Measurements from ENCODE around the gene ISG20L2.

Gene ISG20L2

DNA sequence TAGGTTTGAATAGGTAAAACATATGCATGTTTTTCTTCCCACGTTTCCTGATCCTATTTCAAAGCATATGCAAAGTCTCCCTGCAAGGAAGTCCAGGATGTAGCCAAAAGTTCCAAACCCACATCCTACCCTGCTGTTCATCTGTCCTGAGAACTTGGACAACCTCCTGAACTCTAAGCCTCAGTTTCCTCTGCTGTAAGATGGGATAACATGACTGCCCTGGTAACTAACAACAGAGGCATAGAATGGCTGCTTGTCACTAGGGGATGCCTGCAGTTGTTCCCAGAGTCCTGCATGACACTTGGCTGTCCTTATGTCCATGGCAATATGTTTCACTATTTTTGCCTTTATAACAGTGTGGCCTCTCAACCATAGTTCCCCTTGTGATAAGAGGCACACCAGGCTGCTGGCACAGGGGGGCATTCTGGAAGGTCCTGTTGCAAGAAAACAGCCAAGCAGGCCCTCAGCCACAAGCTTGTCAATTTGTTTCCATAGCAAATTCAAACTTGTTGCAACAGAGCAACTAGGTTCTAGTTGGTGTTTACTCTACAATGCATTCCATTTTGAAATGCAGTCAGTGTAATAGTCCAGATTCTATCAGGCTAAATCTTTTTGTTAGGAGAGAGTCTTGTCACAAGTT lies 24.4 kb upstream of the ISG20L2 start:
- FAIRE-seq = no peak

DNA sequence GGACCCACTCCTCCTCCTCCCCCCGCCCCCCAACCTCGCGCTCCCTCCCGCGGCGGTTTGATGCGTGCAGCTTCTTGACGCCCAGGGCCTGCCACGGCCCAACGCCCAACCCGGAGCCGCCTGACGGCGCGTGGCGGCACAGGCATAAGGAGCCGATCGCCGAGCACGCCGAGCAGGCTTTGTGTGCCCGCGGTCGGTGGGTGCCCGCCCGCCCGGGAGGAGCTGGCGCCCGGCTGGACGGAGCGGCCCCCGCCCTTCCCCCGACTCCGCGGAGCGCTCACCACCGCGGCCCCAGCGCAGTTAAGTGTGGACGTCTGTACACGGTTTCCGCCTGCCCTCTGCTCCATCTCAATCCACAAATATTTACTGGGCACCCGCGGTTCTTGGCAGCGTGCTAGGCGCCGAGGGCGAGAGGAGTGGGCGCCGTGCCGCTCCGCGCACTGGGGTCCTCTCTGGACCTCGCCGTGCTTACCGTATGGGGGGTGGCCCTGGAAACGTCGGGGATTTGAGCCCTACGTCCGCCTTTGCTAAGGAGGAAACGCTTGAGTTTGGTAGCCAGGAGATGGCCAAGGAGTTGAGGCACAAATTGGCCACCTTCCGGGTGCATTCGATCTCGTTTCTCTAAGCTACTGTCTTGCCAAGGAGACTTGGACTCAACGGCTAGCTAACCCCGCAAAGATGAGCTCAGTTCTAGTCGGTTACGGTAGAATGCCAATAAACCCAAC lies 23.4 kb upstream of the ISG20L2 start:
- FAIRE-seq = no peak

DNA sequence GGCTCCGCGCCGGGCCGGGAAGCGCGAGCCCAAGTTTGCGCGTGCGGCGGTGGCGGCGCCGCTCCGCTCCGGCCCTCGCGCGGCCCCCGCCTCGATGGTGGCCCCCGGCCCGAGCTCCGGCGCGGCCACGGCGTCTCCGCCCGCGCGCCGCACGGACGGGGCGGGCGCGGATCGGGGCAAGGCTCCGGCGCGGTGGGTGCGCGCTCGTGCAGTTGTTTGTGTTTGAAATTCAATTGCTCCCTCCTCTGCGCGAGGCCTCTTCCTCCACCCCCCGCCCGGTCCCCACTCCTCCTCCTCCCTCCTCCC lies 22.8 kb upstream of the ISG20L2 start, which contains the start of gene HDGF:
HDGF (minus strand) TSS at position 225 of the 306 bp plus-strand sequence. CDS start 246 bp downstream, outside the sequence.
- FAIRE-seq = no peak

- FAIRE-seq = no peak
Observed at GRCh38 chr1:156750711-156751450, 22.3 kb upstream of the ISG20L2 start.

DNA sequence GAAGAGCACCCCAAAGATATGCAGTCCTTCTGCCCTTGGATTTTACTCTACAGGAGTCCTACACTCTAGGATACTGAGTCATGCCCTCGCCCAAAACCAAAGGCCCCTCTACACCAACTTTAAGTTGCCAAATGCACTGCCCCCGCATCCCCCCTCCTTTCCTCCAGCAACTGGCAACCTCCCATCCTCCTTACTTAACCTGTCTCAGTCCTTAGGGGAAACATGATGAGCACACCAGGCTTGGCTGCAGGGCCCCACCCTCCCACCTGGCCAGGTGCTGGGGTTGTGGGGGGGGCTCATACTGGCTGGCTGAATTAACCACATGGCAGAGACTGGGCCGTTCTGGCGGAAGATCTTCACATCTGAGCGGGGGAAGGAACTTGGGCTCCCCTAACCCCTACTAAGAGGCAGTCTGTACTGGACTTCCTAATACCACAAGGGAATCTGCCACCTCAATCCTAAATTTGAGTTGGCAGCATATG lies 21.7 kb upstream of the ISG20L2 start:
- no peak for FAIRE-seq

DNA sequence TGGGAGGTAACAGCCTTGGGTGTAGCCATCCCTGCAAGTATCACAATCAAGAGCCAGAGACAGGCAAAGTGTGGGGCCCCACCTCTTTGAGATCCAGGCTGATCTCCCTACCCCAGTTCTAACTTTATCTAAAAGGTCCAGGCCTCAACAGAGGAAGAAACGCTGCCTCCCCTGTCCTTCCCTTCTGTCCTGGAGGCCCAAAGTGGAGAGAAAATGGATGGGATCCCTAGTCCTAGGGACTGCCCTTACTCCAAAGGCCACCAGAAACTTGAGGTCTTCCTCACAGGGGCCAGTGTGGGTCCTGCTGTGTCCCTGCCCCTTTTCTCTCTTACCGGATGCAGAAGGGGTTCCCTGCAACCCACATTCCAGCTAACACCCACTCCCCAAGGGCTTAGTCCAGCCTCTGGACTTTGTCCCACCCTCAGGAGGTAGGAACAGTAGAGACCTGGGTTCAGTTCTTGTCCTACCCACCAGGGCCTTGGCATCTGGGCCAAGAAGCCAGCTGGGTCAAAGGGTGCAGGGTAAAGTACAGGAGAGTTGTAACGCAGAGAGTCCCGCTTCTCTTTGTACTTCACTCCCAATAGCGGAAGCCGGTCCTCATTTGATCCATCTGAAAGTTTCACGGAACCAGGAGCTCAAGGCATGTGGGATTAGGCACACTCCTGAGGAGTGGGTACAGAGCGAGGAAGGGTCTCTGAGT lies 21.0 kb upstream of the ISG20L2 start:
- no peak for FAIRE-seq

- no peak for FAIRE-seq
Observed at GRCh38 chr1:156748670-156749418, 20.3 kb upstream of the ISG20L2 start.

GRCh38 chr1:156747742-156748669 lies 19.4 kb upstream of the ISG20L2 start:
- no peak for FAIRE-seq

GRCh38 chr1:156746728-156747631 lies 18.4 kb upstream of the ISG20L2 start:
- no peak for FAIRE-seq

GRCh38 chr1:156746406-156746727 lies 17.8 kb upstream of the ISG20L2 start:
- FAIRE-seq = no peak

- no peak for FAIRE-seq
Observed at GRCh38 chr1:156745881-156746280, 17.3 kb upstream of the ISG20L2 start.

GRCh38 chr1:156744786-156745419 lies 16.3 kb upstream of the ISG20L2 start:
- FAIRE-seq = no peak

DNA sequence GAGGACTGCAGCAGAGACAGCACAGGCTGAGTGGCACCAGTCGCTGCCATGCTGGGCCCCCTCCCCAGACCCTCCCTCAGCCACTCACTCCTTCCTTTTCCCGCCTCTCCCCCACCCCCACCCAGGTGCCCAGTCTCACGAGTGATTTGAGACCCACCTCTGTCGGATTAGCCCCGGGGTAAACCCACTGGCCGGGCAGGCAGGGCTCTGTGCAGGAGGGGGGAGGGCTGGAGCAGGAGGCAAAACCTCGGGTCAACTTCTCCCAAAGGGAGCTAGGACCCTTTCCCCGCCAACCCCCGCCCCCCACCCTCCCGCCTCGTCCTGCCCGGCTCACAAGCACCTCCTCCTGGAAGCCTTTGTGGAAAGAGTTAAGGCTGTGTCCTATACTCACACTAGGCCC lies 15.8 kb upstream of the ISG20L2 start:
- no peak for FAIRE-seq

DNA sequence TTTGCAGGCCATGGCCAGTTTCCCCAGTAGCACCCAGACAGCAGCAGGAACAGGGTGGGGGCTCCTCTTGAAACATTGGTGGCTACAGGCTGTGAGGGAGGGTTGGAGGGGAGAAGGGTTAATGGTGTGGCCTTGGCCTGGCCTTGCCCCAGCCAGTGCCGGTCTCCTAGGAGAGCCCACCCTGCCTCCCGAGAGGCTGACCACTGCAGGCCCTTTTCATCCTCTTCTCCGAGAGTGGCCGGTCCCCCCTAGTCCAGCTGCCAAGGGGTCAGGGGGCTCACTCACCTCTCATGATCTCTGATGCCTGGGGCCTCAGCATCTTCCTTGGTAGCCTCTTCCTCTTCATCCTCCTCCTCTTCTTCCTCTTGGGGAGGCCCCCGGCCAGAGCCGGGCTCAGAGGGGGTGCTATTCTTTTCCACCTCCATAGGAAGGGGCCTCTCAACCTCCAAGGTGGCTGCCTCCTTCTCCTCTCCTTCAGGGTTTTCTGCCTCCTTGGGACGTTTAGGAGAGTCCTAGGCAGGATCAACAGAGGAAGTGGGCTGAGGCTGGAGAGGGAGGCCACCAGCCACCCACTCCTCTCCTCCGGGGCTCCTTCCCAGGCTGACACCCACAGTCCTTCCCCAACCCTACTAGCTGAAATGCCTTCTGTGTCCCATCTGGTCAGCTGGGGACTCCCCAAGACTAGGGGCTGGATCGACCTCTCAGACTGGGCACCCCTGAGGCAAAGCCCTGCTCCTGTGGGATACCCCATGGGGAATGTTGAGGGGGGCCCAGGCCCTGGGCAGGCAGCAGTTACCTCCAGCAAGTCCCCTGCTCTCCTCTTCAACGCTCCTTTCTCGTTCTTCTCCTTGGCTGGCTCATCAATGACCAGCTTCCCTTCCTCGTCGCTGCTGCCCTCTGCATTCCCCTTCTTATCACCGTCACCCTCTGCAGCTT lies 15.1 kb upstream of the ISG20L2 start:
- FAIRE-seq = no peak

DNA sequence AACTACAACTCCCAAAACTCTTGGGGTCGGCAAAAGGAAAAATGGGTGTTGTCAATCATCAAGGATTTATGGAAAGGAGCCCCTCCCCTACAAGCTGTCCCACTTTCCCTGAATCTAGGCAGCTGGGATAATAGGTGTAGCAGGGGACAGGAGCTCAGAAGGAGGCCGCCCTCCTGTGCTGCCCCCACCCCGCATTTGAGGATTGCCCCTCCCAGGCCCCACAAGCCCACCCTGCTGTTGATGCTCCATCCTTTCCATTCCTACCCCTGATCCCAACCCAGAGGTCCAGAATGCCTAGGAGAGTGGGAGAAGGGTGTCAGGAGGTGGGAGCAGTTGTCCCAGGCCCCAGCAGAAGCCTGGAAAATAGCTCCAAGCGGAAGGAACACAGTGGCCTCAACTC lies 14.2 kb upstream of the ISG20L2 start:
- no peak for FAIRE-seq

GRCh38 chr1:156742017-156742416 lies 13.5 kb upstream of the ISG20L2 start:
- FAIRE-seq = no peak

DNA sequence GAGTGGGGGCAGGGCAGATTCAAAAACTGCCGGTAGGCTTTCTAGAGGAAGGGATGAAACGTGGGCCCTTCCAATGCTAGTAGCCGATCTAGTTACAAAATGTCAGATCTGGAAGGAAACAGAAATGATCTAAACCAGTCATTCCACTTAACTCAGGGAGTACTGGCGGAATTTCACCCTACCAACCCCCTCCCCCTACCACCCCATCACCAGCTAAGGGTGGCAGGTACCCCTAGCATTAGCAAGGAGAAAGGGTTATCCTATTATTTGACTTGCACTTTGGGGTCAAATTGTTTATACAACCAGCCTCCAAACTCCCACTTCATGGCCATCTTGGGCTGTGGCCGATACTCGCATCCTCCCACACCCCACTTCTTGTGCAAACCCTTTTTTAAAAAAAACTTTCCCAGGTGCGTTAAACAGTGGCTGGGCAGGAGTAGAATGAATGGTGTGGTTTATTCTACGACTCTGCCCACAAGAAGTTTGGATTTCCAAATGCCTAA lies 13.0 kb upstream of the ISG20L2 start:
- no peak for FAIRE-seq

DNA sequence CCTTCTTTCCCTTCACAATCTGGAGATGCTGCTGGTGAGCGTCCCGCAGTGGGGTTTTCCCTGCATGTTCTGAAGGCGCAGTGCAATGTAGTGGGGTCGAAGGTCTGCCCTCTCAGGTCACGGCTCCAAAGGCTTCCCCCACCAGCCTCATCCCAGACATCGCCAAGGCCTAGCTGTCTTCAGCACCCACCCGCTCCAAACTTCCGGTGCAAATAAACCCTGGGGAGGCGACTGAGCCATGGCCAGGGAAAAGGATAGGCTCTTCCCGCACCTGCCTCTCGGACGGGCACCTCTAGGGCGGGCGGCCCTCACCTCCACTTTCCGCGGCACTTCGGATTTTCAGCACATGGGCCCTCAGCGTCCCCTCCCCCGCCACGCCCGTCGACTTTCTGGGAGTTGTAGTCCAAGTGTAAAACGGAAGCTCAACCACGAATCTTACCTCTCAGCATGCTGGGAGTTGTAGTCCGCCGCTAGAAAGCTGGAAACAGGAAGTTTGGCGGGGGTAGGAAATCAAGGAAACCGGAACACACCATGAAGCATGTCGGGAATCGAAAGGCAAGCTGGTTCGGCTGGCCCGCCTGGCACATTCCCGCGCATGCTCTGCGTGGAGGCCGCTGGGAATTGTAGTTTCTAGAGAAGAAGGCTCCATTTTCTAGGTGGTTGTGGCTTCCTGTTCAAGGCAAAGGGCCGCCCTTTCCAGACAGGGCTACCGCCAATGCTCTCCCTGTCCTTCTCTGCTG lies 12.3 kb upstream of the ISG20L2 start, which contains the start of gene MRPL24:
MRPL24 (minus strand) TSS at position 348 of the 740 bp plus-strand sequence. CDS start 2,384 bp downstream, outside the sequence.
- peak; percentile 99 for FAIRE-seq

All from A204.1 (cell line).